Measurements from ENCODE around the gene MB21D2. TPM values are rescaled to one million over a fixed set of nuclear protein-coding genes. Genes with fewer than 3 reads are reported as not detected.
"Not testable (repeated sequence)": the region's sequence is repeated elsewhere in the genome, so short reads cannot be mapped to it uniquely, and the experiment has no call there.

Gene MB21D2
- total and polyA plus RNA-seq, 7 experiments from 2014 or later, result 1.7 to 21.5 (median 3.3) TPM

DNA sequence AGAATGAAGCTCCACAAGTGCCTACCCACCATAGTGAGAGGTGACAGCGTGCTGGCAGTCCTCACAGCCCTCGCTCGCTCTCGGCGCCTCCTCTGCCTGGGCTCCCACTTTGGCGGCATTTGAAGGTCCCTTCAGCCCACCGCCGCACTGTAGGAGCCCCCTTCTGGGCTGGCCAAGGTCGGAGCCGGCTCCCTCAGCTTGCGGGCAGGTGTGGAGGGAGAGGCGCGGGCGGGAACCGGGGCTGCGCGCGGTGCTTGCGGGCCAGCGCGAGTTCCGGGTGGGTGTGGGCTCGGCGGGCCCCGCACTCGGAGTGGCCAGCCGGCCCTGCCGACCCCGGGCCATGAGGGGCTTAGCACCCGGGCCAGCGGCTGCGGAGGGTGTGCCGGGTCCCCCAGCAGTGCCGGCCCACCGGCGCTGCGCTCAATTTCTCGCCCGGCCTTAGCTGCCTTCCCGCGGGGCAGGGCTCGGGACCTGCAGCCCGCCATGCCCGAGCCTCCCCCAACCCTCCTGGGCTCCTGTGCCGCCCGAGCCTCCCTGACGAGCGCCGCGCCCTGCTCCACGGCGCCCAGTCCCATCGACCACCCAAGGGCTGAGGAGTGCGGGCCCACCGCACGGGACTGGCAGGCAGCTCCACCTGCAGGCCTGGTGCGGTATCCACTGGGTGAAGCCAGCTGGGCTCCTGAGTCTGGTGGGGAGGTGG, 128.7 kb downstream of the MB21D2 start:
- H3K4me3 ChIP-seq (ENCODE audit: low read length); H3K9me3 ChIP-seq (ENCODE audit: control insufficient read depth in 2 of 3, low read length in 3 of 3); DNase-seq; H3K9me3 Mint-ChIP-seq; H3K36me3 ChIP-seq (ENCODE audit: control insufficient read depth in 2 of 3, insufficient read depth in 3 of 3, low read length in 3 of 3); H3K27me3 Mint-ChIP-seq; H3K36me3 Mint-ChIP-seq; H3K27me3 ChIP-seq (ENCODE audit: control insufficient read depth in 2 of 2, insufficient read depth in 2 of 2, low read length in 2 of 2); CTCF ChIA-PET; intact Hi-C loops (cut with micrococcal nuclease); H3K27ac Mint-ChIP-seq; H3K4me1 Mint-ChIP-seq; ATAC-seq; H3K27ac ChIP-seq (ENCODE audit: low read depth, low read length); H3K4me3 Mint-ChIP-seq; H3K4me1 ChIP-seq (ENCODE audit: control insufficient read depth in 2 of 2, insufficient read depth in 2 of 2, low read length in 2 of 2); POLR2A ChIA-PET: not testable (repeated sequence)

DNA sequence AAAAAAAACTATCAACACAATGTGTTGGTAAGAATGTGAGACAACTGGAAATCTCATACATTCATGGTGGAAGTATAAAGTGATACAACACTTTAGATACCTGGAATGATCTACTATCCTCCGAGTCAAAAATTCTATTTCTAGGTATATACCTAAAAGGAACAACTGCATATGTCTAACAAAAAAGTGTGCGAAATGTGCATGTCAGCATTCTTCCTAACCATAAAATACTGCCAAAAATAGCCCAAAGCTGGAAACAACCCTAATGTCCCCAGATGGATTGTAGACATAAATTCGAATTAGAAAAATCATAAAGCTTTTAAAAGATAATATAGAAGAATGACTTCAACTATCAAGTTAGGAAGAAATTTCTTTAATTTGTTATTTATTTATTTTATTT, 139.1 kb downstream of the MB21D2 start:
- H3K4me1 ChIP-seq (ENCODE audit: control insufficient read depth in 2 of 2, insufficient read depth in 2 of 2, low read length in 2 of 2), result no peaks in the 10 kb centered on the region
- H3K27ac ChIP-seq (ENCODE audit: low read depth, low read length), result no peak overlapping the region
- intact Hi-C loops (cut with micrococcal nuclease), result no loop called here
- H3K27me3 ChIP-seq (ENCODE audit: control insufficient read depth in 2 of 2, insufficient read depth in 2 of 2, low read length in 2 of 2), result no peaks in the 10 kb centered on the region
- H3K4me3 ChIP-seq (ENCODE audit: low read length), result no peak overlapping the region
- H3K27me3 Mint-ChIP-seq, result peaks cover 2 to 16% (median 12%) of the 10 kb centered on the region in 5 donors
- H3K9me3 ChIP-seq (ENCODE audit: control insufficient read depth in 2 of 3, low read length in 3 of 3), result peaks cover 0 to 5% (median 0%) of the 10 kb centered on the region in 3 experiments
- DNase-seq, result no peak
- peaks cover 0 to 8% (median 0%) of the 10 kb centered on the region in 5 donors for H3K36me3 Mint-ChIP-seq
- peaks cover 0 to 4% (median 0%) of the 10 kb centered on the region in 7 donors for H3K4me1 Mint-ChIP-seq
- H3K27ac Mint-ChIP-seq, result no peak overlapping the region
- no peaks in the 10 kb centered on the region for H3K36me3 ChIP-seq (ENCODE audit: control insufficient read depth in 2 of 3, insufficient read depth in 3 of 3, low read length in 3 of 3)
- H3K9me3 Mint-ChIP-seq, result peaks cover 10 to 25% (median 13%) of the 10 kb centered on the region in 11 donors
- ChIA-PET CTCF (no interaction called here), POLR2A (no interaction called here)
- no peak overlapping the region for H3K4me3 Mint-ChIP-seq
- ATAC-seq, result no peak

- H3K36me3 Mint-ChIP-seq; H3K27ac ChIP-seq (ENCODE audit: low read depth, low read length); H3K4me3 Mint-ChIP-seq; H3K9me3 ChIP-seq (ENCODE audit: control insufficient read depth in 2 of 3, low read length in 3 of 3); H3K4me1 Mint-ChIP-seq; intact Hi-C loops (cut with micrococcal nuclease); H3K27ac Mint-ChIP-seq; ATAC-seq; H3K27me3 ChIP-seq (ENCODE audit: control insufficient read depth in 2 of 2, insufficient read depth in 2 of 2, low read length in 2 of 2); DNase-seq; POLR2A ChIA-PET; CTCF ChIA-PET; H3K4me3 ChIP-seq (ENCODE audit: low read length); H3K36me3 ChIP-seq (ENCODE audit: control insufficient read depth in 2 of 3, insufficient read depth in 3 of 3, low read length in 3 of 3); H3K4me1 ChIP-seq (ENCODE audit: control insufficient read depth in 2 of 2, insufficient read depth in 2 of 2, low read length in 2 of 2): not testable (repeated sequence)
- H3K27me3 Mint-ChIP-seq, result peaks cover 6 to 16% (median 15%) of the 10 kb centered on the region in 5 donors
- H3K9me3 Mint-ChIP-seq, result peaks cover 10 to 31% (median 16%) of the 10 kb centered on the region in 11 donors
Observed at GRCh38 chr3:192774341-192774740, 143.3 kb downstream of the MB21D2 start.

GRCh38 chr3:192772240-192772894, 145.3 kb downstream of the MB21D2 start:
- Mint-ChIP-seq H3K27ac (no peak overlapping the region), H3K4me3 (no peak overlapping the region), H3K27me3 (peaks cover 2 to 23% (median 12%) of the 10 kb centered on the region in 5 donors), H3K36me3 (peaks cover 0 to 8% (median 0%) of the 10 kb centered on the region in 5 donors), H3K9me3 (peaks cover 10 to 31% (median 16%) of the 10 kb centered on the region in 11 donors), H3K4me1 (peaks cover 0 to 2% (median 0%) of the 10 kb centered on the region in 7 donors)
- POLR2A ChIA-PET, result no interaction called here
- intact Hi-C loops (cut with micrococcal nuclease), result no loop called here
- peaks cover 0 to 5% (median 0%) of the 10 kb centered on the region in 3 experiments for H3K9me3 ChIP-seq (ENCODE audit: control insufficient read depth in 2 of 3, low read length in 3 of 3)
- ATAC-seq, result no peak
- no peaks in the 10 kb centered on the region for H3K36me3 ChIP-seq (ENCODE audit: control insufficient read depth in 2 of 3, insufficient read depth in 3 of 3, low read length in 3 of 3)
- H3K27ac ChIP-seq (ENCODE audit: low read depth, low read length), result no peak overlapping the region
- no peaks in the 10 kb centered on the region for H3K27me3 ChIP-seq (ENCODE audit: control insufficient read depth in 2 of 2, insufficient read depth in 2 of 2, low read length in 2 of 2)
- no peaks in the 10 kb centered on the region for H3K4me1 ChIP-seq (ENCODE audit: control insufficient read depth in 2 of 2, insufficient read depth in 2 of 2, low read length in 2 of 2)
- CTCF ChIA-PET, result no interaction called here
- DNase-seq, result no peak
- H3K4me3 ChIP-seq (ENCODE audit: low read length), result no peak overlapping the region

DNA sequence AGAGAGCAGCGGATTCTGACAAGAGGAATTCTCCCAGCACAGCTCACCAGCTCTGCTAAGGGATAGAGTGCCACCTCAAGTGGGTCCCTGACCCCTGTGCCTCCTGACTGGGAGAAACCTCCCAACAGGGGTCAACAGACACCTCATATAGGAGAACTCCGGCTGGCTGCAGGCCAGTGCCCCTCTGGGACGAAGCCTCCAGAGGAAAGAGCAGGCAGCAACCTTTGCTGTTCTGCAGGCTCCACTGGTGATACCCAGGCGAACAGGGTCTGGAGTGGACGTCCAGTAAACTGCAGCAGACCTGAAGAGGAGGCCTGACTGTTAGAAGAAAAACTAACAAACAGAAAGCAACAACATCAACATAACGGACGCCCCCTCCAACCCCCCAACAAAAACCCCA, 159.0 kb downstream of the MB21D2 start:
- Mint-ChIP-seq H3K27ac (no peak overlapping the region), H3K4me3 (no peak overlapping the region), H3K9me3 (peaks cover 0 to 13% (median 2%) of the 10 kb centered on the region in 11 donors), H3K4me1 (no peaks in the 10 kb centered on the region), H3K36me3 (no peaks in the 10 kb centered on the region), H3K27me3 (peaks cover 0 to 9% (median 4%) of the 10 kb centered on the region in 5 donors)
- ATAC-seq, result no peak
- DNase-seq, result no peak
- intact Hi-C loops (cut with micrococcal nuclease), result no loop called here
- H3K4me1 ChIP-seq (ENCODE audit: control insufficient read depth in 2 of 2, insufficient read depth in 2 of 2, low read length in 2 of 2), result no peaks in the 10 kb centered on the region
- no peaks in the 10 kb centered on the region for H3K36me3 ChIP-seq (ENCODE audit: control insufficient read depth in 2 of 3, insufficient read depth in 3 of 3, low read length in 3 of 3)
- no peaks in the 10 kb centered on the region for H3K27me3 ChIP-seq (ENCODE audit: control insufficient read depth in 2 of 2, insufficient read depth in 2 of 2, low read length in 2 of 2)
- CTCF ChIA-PET, result no interaction called here
- H3K4me3 ChIP-seq (ENCODE audit: low read length), result no peak overlapping the region
- no peaks in the 10 kb centered on the region for H3K9me3 ChIP-seq (ENCODE audit: control insufficient read depth in 2 of 3, low read length in 3 of 3)
- no peak overlapping the region for H3K27ac ChIP-seq (ENCODE audit: low read depth, low read length)
- POLR2A ChIA-PET, result no interaction called here

DNA sequence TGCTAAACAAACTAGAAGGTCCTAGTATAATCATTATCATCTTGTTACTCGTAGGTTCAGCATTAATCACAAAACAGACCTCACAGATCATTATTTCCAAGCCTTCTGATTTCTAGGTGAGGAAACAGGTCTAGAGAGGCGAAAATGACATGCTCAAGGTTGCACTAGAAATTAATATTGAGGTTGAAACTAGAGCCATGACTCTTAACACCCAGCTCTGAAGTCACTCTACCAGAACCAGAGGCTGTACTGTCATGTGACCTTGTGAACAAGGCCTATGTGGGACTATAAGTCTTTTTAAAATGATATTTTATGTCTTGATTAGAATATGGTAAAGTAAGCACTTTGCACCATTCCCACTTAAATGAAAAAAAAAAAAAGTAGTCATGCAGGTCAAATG, 166.5 kb downstream of the MB21D2 start:
- Histone ChIP-seq H3K27me3 (ENCODE audit: control insufficient read depth in 2 of 2, insufficient read depth in 2 of 2, low read length in 2 of 2) (no peaks in the 10 kb centered on the region), H3K4me1 (ENCODE audit: control insufficient read depth in 2 of 2, insufficient read depth in 2 of 2, low read length in 2 of 2) (no peaks in the 10 kb centered on the region), H3K9me3 (ENCODE audit: control insufficient read depth in 2 of 3, low read length in 3 of 3) (no peaks in the 10 kb centered on the region), H3K36me3 (ENCODE audit: control insufficient read depth in 2 of 3, insufficient read depth in 3 of 3, low read length in 3 of 3) (no peaks in the 10 kb centered on the region), H3K4me3 (ENCODE audit: low read length) (no peak overlapping the region), H3K27ac (ENCODE audit: low read depth, low read length) (no peak overlapping the region)
- DNase-seq (no peak), ATAC-seq (no peak)
- intact Hi-C loops (cut with micrococcal nuclease), result no loop called here
- POLR2A ChIA-PET, result no interaction called here
- Mint-ChIP-seq H3K4me1 (no peaks in the 10 kb centered on the region), H3K9me3 (peaks cover 0 to 5% (median 0%) of the 10 kb centered on the region in 11 donors), H3K4me3 (no peak overlapping the region), H3K27me3 (peaks cover 3 to 14% (median 9%) of the 10 kb centered on the region in 5 donors), H3K36me3 (no peaks in the 10 kb centered on the region), H3K27ac (no peak overlapping the region)
- CTCF ChIA-PET, result no interaction called here

DNA sequence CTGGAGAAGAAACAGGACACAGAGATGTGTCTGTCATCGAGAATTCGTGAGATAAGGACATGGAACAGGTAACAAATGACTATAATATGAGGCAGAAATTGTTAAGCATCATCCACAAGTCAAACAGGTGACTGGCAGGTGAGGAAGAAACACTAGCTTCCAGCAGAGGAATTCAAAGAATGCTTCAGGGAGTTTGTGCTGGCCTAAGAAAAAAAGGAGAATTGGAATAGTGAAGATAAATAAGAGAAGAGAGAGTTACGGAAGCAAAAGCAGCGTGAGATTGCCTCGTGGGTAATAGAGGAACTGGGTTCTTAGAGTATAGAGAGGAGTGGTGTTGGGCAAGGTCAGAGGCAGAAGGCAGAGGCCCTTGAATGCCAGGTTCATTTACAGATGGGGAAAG, 167.5 kb downstream of the MB21D2 start:
- Histone ChIP-seq H3K27ac (ENCODE audit: low read depth, low read length) (no peak overlapping the region), H3K4me3 (ENCODE audit: low read length) (no peak overlapping the region), H3K9me3 (ENCODE audit: control insufficient read depth in 2 of 3, low read length in 3 of 3) (no peaks in the 10 kb centered on the region), H3K27me3 (ENCODE audit: control insufficient read depth in 2 of 2, insufficient read depth in 2 of 2, low read length in 2 of 2) (no peaks in the 10 kb centered on the region), H3K36me3 (ENCODE audit: control insufficient read depth in 2 of 3, insufficient read depth in 3 of 3, low read length in 3 of 3) (no peaks in the 10 kb centered on the region), H3K4me1 (ENCODE audit: control insufficient read depth in 2 of 2, insufficient read depth in 2 of 2, low read length in 2 of 2) (no peaks in the 10 kb centered on the region)
- ATAC-seq (no peak), DNase-seq (no peak)
- POLR2A ChIA-PET, result no interaction called here
- peaks cover 3 to 18% (median 11%) of the 10 kb centered on the region in 5 donors for H3K27me3 Mint-ChIP-seq
- no peak overlapping the region for H3K27ac Mint-ChIP-seq
- H3K4me1 Mint-ChIP-seq, result no peaks in the 10 kb centered on the region
- no peak overlapping the region for H3K4me3 Mint-ChIP-seq
- peaks cover 0 to 1% (median 0%) of the 10 kb centered on the region in 5 donors for H3K36me3 Mint-ChIP-seq
- intact Hi-C loops (cut with micrococcal nuclease), result no loop called here
- CTCF ChIA-PET, result no interaction called here
- H3K9me3 Mint-ChIP-seq, result peaks cover 0 to 9% (median 1%) of the 10 kb centered on the region in 11 donors

Measured in naive thymus-derived CD4-positive, alpha-beta T cell (primary cell).